Prostate gland (tissue), 2 donors: ENCODE measurements around the gene ZC3H18.

Source experiments
- POLR2A ChIP-seq: fragments of 450-650 bp; IDR thresholded peaks from one replicate; pipeline ENCODE4 v1.6.1; 2016; ENCODE audit warnings: antibody characterized with exemption, mild to moderate bottlenecking
- TF ChIP-seq, protein P1 (sequence below), 4 experiments: fragments of 200-600 bp in 2 of 4; fragments of 450-650 bp in 2 of 4; sonication (generic) in 2 of 4; IDR thresholded peaks; 1 replicate in 3 of 4; 2 replicates in 1 of 4; pipeline ENCODE4 v1.5.1; 2016 to 2019; ENCODE audit warnings: antibody characterized with exemption in 4 of 4, mild to moderate bottlenecking in 2 of 4, moderate library complexity in 2 of 4

DNA sequence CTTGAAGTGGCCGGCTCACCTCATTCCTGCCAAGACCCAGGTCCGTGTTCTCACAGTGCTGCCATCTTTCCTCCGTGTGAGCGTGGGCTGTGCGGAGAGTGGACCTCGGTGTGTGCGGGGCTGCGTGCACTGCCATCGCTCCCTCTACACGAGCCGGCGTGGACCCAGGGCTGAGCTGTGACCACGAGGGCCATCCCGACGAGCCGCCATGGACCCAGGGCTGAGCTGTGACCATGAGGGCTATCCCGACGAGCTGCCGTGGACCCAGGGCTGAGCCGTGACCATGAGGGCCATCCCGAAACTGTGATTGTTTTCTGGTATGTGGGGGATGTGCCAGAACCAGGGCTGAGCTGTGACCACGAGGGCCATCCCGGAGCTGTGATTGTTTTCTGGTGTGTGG lies 101.6 kb downstream of the ZC3H18 start:
- TF ChIP-seq, protein P1, sequence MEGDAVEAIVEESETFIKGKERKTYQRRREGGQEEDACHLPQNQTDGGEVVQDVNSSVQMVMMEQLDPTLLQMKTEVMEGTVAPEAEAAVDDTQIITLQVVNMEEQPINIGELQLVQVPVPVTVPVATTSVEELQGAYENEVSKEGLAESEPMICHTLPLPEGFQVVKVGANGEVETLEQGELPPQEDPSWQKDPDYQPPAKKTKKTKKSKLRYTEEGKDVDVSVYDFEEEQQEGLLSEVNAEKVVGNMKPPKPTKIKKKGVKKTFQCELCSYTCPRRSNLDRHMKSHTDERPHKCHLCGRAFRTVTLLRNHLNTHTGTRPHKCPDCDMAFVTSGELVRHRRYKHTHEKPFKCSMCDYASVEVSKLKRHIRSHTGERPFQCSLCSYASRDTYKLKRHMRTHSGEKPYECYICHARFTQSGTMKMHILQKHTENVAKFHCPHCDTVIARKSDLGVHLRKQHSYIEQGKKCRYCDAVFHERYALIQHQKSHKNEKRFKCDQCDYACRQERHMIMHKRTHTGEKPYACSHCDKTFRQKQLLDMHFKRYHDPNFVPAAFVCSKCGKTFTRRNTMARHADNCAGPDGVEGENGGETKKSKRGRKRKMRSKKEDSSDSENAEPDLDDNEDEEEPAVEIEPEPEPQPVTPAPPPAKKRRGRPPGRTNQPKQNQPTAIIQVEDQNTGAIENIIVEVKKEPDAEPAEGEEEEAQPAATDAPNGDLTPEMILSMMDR (IDR thresholded peaks at IDR 0.05), result no peak
- no peak for TF ChIP-seq POLR2A
